Common myeloid progenitor, CD34-positive (primary cell): ENCODE data around the gene ATP2B2.
A peak's percentile ranks its signal among the peaks of the same experiment; 100 is the strongest.

Experiments used
- CTCF ChIA-PET: fragments of 350-600 bp; sonication (Branson Sonifier 250); formaldehyde crosslinking; loops from one replicate; lab custom pipeline; 2021; ENCODE audit warnings: antibody characterized with exemption; lab: Charles Lee
- POLR2A ChIA-PET: fragments of 350-600 bp; sonication (Branson Sonifier 250); formaldehyde crosslinking; loops from one replicate; lab custom pipeline; 2021; ENCODE audit warnings: antibody characterized with exemption; lab: Charles Lee
- DNase-seq, 3 donors: peaks; one replicate each; pipeline versions ENCODE4 v3.0.0 to v3.0.0-alpha.2; 2013
- H3K27ac ChIP-seq, 2 experiments: 1 replicate in 1 of 2; 2 replicates in 1 of 2; pipeline ENCODE4 v1.7.0; 2013; ENCODE audit warnings: inconsistent platforms in 2 of 2, low read length in 2 of 2, mild to moderate bottlenecking in 2 of 2, low read depth in 1 of 2, moderate library complexity in 1 of 2; ENCODE audit not compliant: severe bottlenecking in 2 of 2, insufficient read depth in 1 of 2, poor library complexity in 1 of 2
- H3K27me3 ChIP-seq, 5 experiments: replicated peaks in 2 of 5; 1 replicate in 3 of 5; 2 replicates in 2 of 5; pipeline versions ENCODE4 v1.6.1 to v1.7.0; 2013; ENCODE audit warnings: low read length in 4 of 5, mild to moderate bottlenecking in 2 of 5, moderate library complexity in 2 of 5, inconsistent platforms in 1 of 5; ENCODE audit not compliant: insufficient read depth in 5 of 5, control insufficient read depth in 4 of 5
- H3K36me3 ChIP-seq, 4 experiments: 1 replicate in 2 of 4; 2 replicates in 2 of 4; pipeline versions ENCODE4 v1.6.1 to v1.7.0; 2013; ENCODE audit warnings: low read length in 3 of 4, control low read depth in 1 of 4, mild to moderate bottlenecking in 1 of 4; ENCODE audit not compliant: control insufficient read depth in 4 of 4, insufficient read depth in 4 of 4
- H3K4me1 ChIP-seq, 4 experiments: 1 replicate in 3 of 4; 2 replicates in 1 of 4; pipeline versions ENCODE4 v1.6.1 to v1.7.1; 2013; ENCODE audit warnings: low read length in 3 of 4, mild to moderate bottlenecking in 3 of 4, control low read depth in 1 of 4, inconsistent platforms in 1 of 4, moderate library complexity in 1 of 4; ENCODE audit not compliant: control insufficient read depth in 4 of 4, insufficient read depth in 4 of 4; ENCODE audit errors: control extremely low read depth in 1 of 4
- H3K4me3 ChIP-seq, 7 experiments: 1 replicate in 4 of 7; 2 replicates in 3 of 7; pipeline versions ENCODE4 v1.5.1 to v1.7.0; 2013; ENCODE audit warnings: mild to moderate bottlenecking in 7 of 7, low read length in 6 of 7, moderate library complexity in 6 of 7, inconsistent platforms in 2 of 7, low read depth in 2 of 7, control low read depth in 1 of 7; ENCODE audit not compliant: insufficient read depth in 4 of 7, control insufficient read depth in 1 of 7; ENCODE audit errors: extremely low read depth in 1 of 7
- H3K9me3 ChIP-seq, 5 experiments: 1 replicate in 4 of 5; 2 replicates in 1 of 5; pipeline versions ENCODE4 v1.6.1 to v1.7.1; 2013; ENCODE audit warnings: low read length in 4 of 5, mild to moderate bottlenecking in 2 of 5, inconsistent platforms in 1 of 5, low read depth in 1 of 5, moderate library complexity in 1 of 5; ENCODE audit not compliant: control insufficient read depth in 4 of 5, insufficient read depth in 2 of 5; ENCODE audit errors: control extremely low read depth in 1 of 5
- WGBS: methylation state at CpG from one replicate; pipeline ENCODE4 v1.1.5; 2013; ENCODE audit not compliant: insufficient coverage; 5-methylcytosine and 5-hydroxymethylcytosine counted together

ATP2B2 gene

GRCh38 chr3:10349801-10350200 is 155.6 kb downstream of the ATP2B2 start:
- 91% methylated on average over 5 of the region's 10 CpGs for WGBS
- Histone ChIP-seq H3K36me3 (no peaks in the 10 kb centered on the region), H3K9me3 (no peaks in the 10 kb centered on the region), H3K4me3 (no peak overlapping the region), H3K27ac (no peak overlapping the region), H3K4me1 (peaks cover 6 to 13% (median 10%) of the 10 kb centered on the region in 4 experiments), H3K27me3 (no peaks in the 10 kb centered on the region)
- POLR2A ChIA-PET, result no interaction called here
- CTCF ChIA-PET, result interaction anchor here (1.0 kb wide), 1 partner anchor 390 kb away, joined by 3 read pairs; no protein-coding TSS in a partner anchor
- DNase-seq, result no peak

- DNase-seq, result no peak
- ChIA-PET CTCF (interaction anchor here (3.3 kb wide), 1 partner anchor 11 kb away, joined by 9 read pairs; no protein-coding TSS in a partner anchor), POLR2A (no interaction called here)
- Histone ChIP-seq H3K27me3 (no peaks in the 10 kb centered on the region), H3K4me1 (no peaks in the 10 kb centered on the region), H3K9me3 (no peaks in the 10 kb centered on the region), H3K36me3 (no peaks in the 10 kb centered on the region), H3K4me3 (no peak overlapping the region), H3K27ac (no peak overlapping the region)
- 98% methylated on average over 5 of the region's 5 CpGs for WGBS
These were observed 157.0 kb downstream of the ATP2B2 start for GRCh38 chr3:10348404-10348721.

GRCh38 chr3:10347648-10348403 is 157.6 kb downstream of the ATP2B2 start:
- ChIA-PET CTCF (interaction anchor here (3.3 kb wide), 1 partner anchor 10 kb away, joined by 9 read pairs; no protein-coding TSS in a partner anchor), POLR2A (no interaction called here)
- Histone ChIP-seq H3K4me3 (no peak overlapping the region), H3K36me3 (no peaks in the 10 kb centered on the region), H3K27me3 (no peaks in the 10 kb centered on the region), H3K4me1 (no peaks in the 10 kb centered on the region), H3K27ac (no peak overlapping the region), H3K9me3 (no peaks in the 10 kb centered on the region)
- DNase-seq, result no peak
- WGBS, result 98% methylated on average over 9 of the region's 13 CpGs

GRCh38 chr3:10345911-10346310 is 159.5 kb downstream of the ATP2B2 start:
- Histone ChIP-seq H3K9me3 (no peaks in the 10 kb centered on the region), H3K27me3 (no peaks in the 10 kb centered on the region), H3K27ac (no peak overlapping the region), H3K4me3 (no peak overlapping the region), H3K36me3 (no peaks in the 10 kb centered on the region), H3K4me1 (no peaks in the 10 kb centered on the region)
- WGBS, result 96% methylated on average over 12 of the region's 15 CpGs
- POLR2A ChIA-PET, result no interaction called here
- no peak for DNase-seq
- CTCF ChIA-PET, result interaction anchor here (1.1 to 4.0 kb wide), 4 partner anchors 8 to 394 kb away, joined by 3 to 28 read pairs (median 9); no protein-coding TSS in a partner anchor

GRCh38 chr3:10344944-10345575 is 160.3 kb downstream of the ATP2B2 start:
- WGBS, result 88% methylated on average over 15 of the region's 19 CpGs
- no peak overlapping the region for H3K4me3 ChIP-seq
- POLR2A ChIA-PET, result no interaction called here
- peaks cover 0 to under 1% (median 0%) of the 10 kb centered on the region in 4 experiments for H3K4me1 ChIP-seq
- H3K27ac ChIP-seq, result no peak overlapping the region
- H3K9me3 ChIP-seq, result no peaks in the 10 kb centered on the region
- DNase-seq, result no peak
- H3K36me3 ChIP-seq, result no peaks in the 10 kb centered on the region
- CTCF ChIA-PET, result interaction anchor here (0.7 to 4.0 kb wide), 9 partner anchors 8 to 394 kb away, joined by 3 to 28 read pairs (median 5); no protein-coding TSS in a partner anchor
- no peaks in the 10 kb centered on the region for H3K27me3 ChIP-seq

GRCh38 chr3:10344147-10344943 is 161.0 kb downstream of the ATP2B2 start:
- no peaks in the 10 kb centered on the region for H3K27me3 ChIP-seq
- 55% methylated on average over 6 of the region's 9 CpGs for WGBS
- no peak overlapping the region for H3K27ac ChIP-seq
- no peaks in the 10 kb centered on the region for H3K9me3 ChIP-seq
- H3K4me3 ChIP-seq, result no peak overlapping the region
- peak; percentile 42 to 63 (median 56) for DNase-seq
- peaks cover 0 to 6% (median 3%) of the 10 kb centered on the region in 4 experiments for H3K4me1 ChIP-seq
- CTCF ChIA-PET, result interaction anchor here (0.7 to 4.0 kb wide), 11 partner anchors 9 to 395 kb away, joined by 3 to 28 read pairs (median 4); no protein-coding TSS in a partner anchor
- no peaks in the 10 kb centered on the region for H3K36me3 ChIP-seq
- POLR2A ChIA-PET, result interaction anchor here (0.6 kb wide), 1 partner anchor 44 kb away, joined by 4 read pairs; no protein-coding TSS in a partner anchor
